Fibroblast of lung (primary cell): ENCODE data around the gene RPS19BP1. TPM values are rescaled to one million over a fixed set of nuclear protein-coding genes. Genes with fewer than 3 reads are reported as not detected.
"Not testable (repeated sequence)": the region's sequence is repeated elsewhere in the genome, so short reads cannot be mapped to it uniquely, and the experiment has no call there.

ENCODE experiments used
- DNase-seq, 2 donors: peaks; one replicate each; pipeline versions ENCODE4 v3.0.0 to v3.0.0-alpha.2; 2010; ENCODE audit warnings: low read depth in 2 of 2
- H2AFZ ChIP-seq: 2 replicates; pipeline ENCODE4 v1.5.1; 2012; ENCODE audit warnings: low read length, control low read depth, inconsistent platforms
- H3K27ac ChIP-seq: 2 replicates; pipeline ENCODE4 v1.5.1; 2011; ENCODE audit warnings: low read length, control low read depth; ENCODE audit not compliant: insufficient read depth
- H3K27me3 ChIP-seq: 2 replicates; pipeline ENCODE4 v1.5.1; 2011; ENCODE audit warnings: mild to moderate bottlenecking, low read length; ENCODE audit not compliant: control insufficient read depth, insufficient read depth
- H3K36me3 ChIP-seq: 2 replicates; pipeline ENCODE4 v1.5.1; 2011; ENCODE audit warnings: low read length; ENCODE audit not compliant: control insufficient read depth, insufficient read depth
- H3K4me1 ChIP-seq: 2 replicates; pipeline ENCODE4 v1.5.1; 2011; ENCODE audit warnings: low read length; ENCODE audit not compliant: control insufficient read depth, insufficient read depth; ENCODE audit errors: extremely low read depth
- H3K4me2 ChIP-seq: 2 replicates; pipeline ENCODE4 v1.5.1; 2011; ENCODE audit warnings: low read length, control low read depth; ENCODE audit not compliant: insufficient read depth; ENCODE audit errors: extremely low read depth
- H3K4me3 ChIP-seq, 4 experiments: fragments of 200-600 bp in 1 of 4; sonication (generic) in 1 of 4; replicated peaks in 1 of 4; 2 replicates each; pipeline ENCODE4 v1.5.1; 2011 to 2016; ENCODE audit warnings: low read length in 4 of 4, low read depth in 3 of 4, mild to moderate bottlenecking in 3 of 4, control low read depth in 2 of 4, inconsistent platforms in 1 of 4, mixed read lengths in 1 of 4; ENCODE audit not compliant: insufficient read depth in 1 of 4; ENCODE audit errors: control extremely low read depth in 1 of 4
- H3K79me2 ChIP-seq: 2 replicates; pipeline ENCODE4 v1.5.1; 2012; ENCODE audit warnings: mild to moderate bottlenecking, low read length, inconsistent platforms; ENCODE audit not compliant: control insufficient read depth, insufficient read depth
- H3K9ac ChIP-seq: 2 replicates; pipeline ENCODE4 v1.5.1; 2011; ENCODE audit warnings: mild to moderate bottlenecking, low read length, control low read depth; ENCODE audit not compliant: insufficient read depth
- H3K9me3 ChIP-seq: 2 replicates; pipeline ENCODE4 v1.5.1; 2012; ENCODE audit warnings: low read depth, low read length; ENCODE audit not compliant: control insufficient read depth, insufficient read depth
- H4K20me1 ChIP-seq: 2 replicates; pipeline ENCODE4 v1.5.1; 2011; ENCODE audit warnings: low read length; ENCODE audit not compliant: control insufficient read depth, insufficient read depth; ENCODE audit errors: extremely low read depth
- EZH2 ChIP-seq: IDR thresholded peaks from 2 replicates; pipeline ENCODE4 v1.5.1; 2012; ENCODE audit warnings: low read length, control low read depth, mild to moderate bottlenecking; ENCODE audit errors: missing control alignments
- polyA plus RNA-seq, 2 donors: library from polyadenylated mRNA; depleted of rRNA in 1 of 2; stranded (reverse) in 1 of 2; unstranded in 1 of 2; fragments of >200 nt; gene quantifications; 2 replicates each; pipeline ENCODE4 v1.2.1, GENCODE V29; 2011 to 2012; ENCODE audit warnings: missing spikeins in 1 of 2
- total RNA-seq: library from RNA; depleted of rRNA; stranded (reverse); fragments of >200 nt; gene quantifications from 2 replicates; pipeline ENCODE4 v1.2.1, GENCODE V29; 2014
- TF ChIP-seq, protein P1 (sequence below), 2 donors: IDR thresholded peaks in 1 of 2; conservative IDR thresholded peaks in 1 of 2; 1 replicate in 1 of 2; 2 replicates in 1 of 2; pipeline ENCODE4 v1.5.1; 2011 to 2012; ENCODE audit warnings: low read length in 2 of 2, control low read depth in 1 of 2, inconsistent platforms in 1 of 2, low read depth in 1 of 2, mild to moderate bottlenecking in 1 of 2

RPS19BP1 gene
- total and polyA plus RNA-seq, 2 donors (not counting 1 experiment from before 2014, with no cell fraction given) = 41.6 to 44.3 TPM

DNA sequence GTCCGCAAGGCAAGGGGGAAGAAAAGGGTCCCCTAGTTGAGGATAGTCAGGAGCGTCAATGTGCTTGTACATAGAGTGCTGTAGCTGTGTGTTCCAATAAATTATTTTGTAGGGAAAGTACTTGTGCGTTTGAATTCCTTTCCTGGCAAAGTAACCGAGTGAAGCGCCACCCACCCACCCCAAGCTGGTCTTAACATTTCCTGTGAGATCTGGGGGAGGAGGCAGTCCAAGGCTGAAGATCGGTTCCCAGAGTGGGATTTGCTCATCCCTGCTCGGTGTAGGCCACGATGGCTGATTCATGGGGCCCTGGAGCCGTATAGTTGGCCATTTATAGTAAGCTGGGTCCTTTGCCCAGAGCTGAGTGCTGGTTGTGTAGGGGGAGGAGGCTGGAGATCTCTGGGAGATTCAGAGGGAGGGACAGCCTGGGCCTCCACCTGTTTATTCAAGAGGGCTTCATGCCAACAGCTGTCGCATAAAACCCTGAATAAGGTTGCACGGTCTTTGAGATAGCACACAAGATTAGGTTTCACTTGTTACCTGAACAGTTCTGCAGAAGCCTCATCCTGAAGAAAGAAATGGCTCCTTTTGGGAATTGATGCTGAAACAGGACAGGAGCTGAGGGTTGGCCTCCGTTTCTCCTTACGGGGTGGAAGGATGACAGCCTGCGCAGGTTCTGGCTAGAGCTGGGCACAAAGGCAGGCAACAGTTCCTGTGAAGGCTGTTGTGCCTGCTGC is 9.8 kb downstream of the RPS19BP1 start:
- peaks cover 18% of the 10 kb centered on the region for H3K36me3 ChIP-seq
- H3K27ac ChIP-seq = peak overlapping the region; percentile 98
- H3K4me2 ChIP-seq = peak overlapping the region; percentile 92
- H3K4me1 ChIP-seq = peaks cover 7% of the 10 kb centered on the region
- H3K9ac ChIP-seq = peak overlapping the region; percentile 41
- H4K20me1 ChIP-seq = peaks cover 3% of the 10 kb centered on the region
- no peaks in the 10 kb centered on the region for H3K27me3 ChIP-seq
- TF ChIP-seq, protein P1, sequence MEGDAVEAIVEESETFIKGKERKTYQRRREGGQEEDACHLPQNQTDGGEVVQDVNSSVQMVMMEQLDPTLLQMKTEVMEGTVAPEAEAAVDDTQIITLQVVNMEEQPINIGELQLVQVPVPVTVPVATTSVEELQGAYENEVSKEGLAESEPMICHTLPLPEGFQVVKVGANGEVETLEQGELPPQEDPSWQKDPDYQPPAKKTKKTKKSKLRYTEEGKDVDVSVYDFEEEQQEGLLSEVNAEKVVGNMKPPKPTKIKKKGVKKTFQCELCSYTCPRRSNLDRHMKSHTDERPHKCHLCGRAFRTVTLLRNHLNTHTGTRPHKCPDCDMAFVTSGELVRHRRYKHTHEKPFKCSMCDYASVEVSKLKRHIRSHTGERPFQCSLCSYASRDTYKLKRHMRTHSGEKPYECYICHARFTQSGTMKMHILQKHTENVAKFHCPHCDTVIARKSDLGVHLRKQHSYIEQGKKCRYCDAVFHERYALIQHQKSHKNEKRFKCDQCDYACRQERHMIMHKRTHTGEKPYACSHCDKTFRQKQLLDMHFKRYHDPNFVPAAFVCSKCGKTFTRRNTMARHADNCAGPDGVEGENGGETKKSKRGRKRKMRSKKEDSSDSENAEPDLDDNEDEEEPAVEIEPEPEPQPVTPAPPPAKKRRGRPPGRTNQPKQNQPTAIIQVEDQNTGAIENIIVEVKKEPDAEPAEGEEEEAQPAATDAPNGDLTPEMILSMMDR (conservative IDR thresholded peaks at IDR 0.05 in 1 of 2, IDR thresholded peaks at IDR 0.05 in 1 of 2; ENCODE audit: low read depth in 1 of 2, low read length in 2 of 2) = no peak
- no peak for TF ChIP-seq EZH2
- peaks cover 42% of the 10 kb centered on the region for H3K79me2 ChIP-seq
- no peak overlapping the region for H2AFZ ChIP-seq
- H3K4me3 ChIP-seq = peak overlapping the region; percentile 70 to 99 (median 90)
- H3K9me3 ChIP-seq = no peaks in the 10 kb centered on the region
- peak; percentile 67 to 71 for DNase-seq

- Histone ChIP-seq H3K36me3 (peaks cover 20% of the 10 kb centered on the region), H3K4me3 (peak overlapping the region; percentile 70 to 99 (median 90)), H3K4me2 (peak overlapping the region; percentile 92), H3K79me2 (peaks cover 42% of the 10 kb centered on the region), H3K9ac (peak overlapping the region; percentile 99), H3K27ac (peak overlapping the region; percentile 98)
- not testable (repeated sequence) for DNase-seq, H3K9me3 ChIP-seq, H3K27me3 ChIP-seq, H3K4me1 ChIP-seq, H4K20me1 ChIP-seq, H2AFZ ChIP-seq
These were observed 10.5 kb downstream of the RPS19BP1 start for GRCh38 chr22:39522091-39522490.

GRCh38 chr22:39521106-39521885 is 11.3 kb downstream of the RPS19BP1 start:
- not testable (repeated sequence) for H2AFZ ChIP-seq, H3K9me3 ChIP-seq, H3K27me3 ChIP-seq, H3K4me1 ChIP-seq, H4K20me1 ChIP-seq
- Histone ChIP-seq H3K9ac (peak overlapping the region; percentile 99), H3K27ac (peak overlapping the region; percentile 98), H3K79me2 (peaks cover 42% of the 10 kb centered on the region), H3K4me3 (peak overlapping the region; percentile 70 to 99 (median 90)), H3K4me2 (peak overlapping the region; percentile 92), H3K36me3 (peaks cover 22% of the 10 kb centered on the region)
- DNase-seq = peak; percentile 70 to 84
